ENCODE data around the gene PPP6R1.

The PPP6R1 gene

DNA sequence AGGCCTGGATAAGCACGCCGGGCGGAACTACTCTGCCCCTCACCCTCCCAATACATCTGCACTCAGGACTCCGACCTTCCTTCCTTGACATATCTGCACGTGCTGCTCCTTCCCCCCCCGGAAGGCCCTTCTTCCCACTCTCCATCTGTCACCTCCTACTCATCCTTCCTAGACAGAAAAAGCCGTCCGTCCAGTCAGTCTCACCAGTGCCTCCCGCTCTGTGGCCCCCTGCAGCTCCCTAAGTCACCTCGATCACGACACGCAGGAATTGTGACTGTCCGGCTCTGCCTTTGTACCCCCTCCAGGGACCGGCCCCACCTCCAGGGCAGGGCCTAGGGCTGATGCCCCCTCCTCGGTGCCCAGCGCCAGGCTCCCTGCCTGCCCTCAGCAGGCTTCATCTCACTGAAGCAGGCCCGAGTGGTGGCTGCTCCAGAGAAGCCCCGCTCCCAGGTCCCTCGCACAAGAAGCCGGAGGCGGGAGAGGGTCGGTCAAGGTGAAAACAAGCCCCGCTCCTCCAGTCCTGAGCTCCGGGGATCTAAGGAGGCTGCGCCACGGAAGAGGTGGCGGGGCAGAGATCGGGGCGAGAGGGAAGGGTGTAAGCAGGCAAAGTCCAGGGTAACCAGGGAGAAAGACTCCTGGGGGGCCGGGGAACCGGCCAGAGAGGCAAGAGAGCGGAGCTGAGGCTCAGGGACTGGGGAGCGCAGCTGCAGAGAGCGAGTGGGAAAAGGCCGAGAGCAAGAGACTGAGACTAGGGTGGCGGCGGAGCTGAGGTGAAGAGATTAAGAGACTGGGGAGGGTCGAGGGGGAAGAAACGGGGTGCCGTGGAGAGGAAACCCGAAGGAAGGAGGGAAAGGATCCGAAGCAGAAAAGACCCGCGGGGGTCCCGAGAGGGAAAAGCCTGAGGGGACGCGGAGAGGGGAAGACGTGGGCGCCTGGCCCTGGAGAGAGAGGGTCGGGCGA lies 1.1 kb downstream of the PPP6R1 start:
- DNase-seq = peak; percentile 33

DNA sequence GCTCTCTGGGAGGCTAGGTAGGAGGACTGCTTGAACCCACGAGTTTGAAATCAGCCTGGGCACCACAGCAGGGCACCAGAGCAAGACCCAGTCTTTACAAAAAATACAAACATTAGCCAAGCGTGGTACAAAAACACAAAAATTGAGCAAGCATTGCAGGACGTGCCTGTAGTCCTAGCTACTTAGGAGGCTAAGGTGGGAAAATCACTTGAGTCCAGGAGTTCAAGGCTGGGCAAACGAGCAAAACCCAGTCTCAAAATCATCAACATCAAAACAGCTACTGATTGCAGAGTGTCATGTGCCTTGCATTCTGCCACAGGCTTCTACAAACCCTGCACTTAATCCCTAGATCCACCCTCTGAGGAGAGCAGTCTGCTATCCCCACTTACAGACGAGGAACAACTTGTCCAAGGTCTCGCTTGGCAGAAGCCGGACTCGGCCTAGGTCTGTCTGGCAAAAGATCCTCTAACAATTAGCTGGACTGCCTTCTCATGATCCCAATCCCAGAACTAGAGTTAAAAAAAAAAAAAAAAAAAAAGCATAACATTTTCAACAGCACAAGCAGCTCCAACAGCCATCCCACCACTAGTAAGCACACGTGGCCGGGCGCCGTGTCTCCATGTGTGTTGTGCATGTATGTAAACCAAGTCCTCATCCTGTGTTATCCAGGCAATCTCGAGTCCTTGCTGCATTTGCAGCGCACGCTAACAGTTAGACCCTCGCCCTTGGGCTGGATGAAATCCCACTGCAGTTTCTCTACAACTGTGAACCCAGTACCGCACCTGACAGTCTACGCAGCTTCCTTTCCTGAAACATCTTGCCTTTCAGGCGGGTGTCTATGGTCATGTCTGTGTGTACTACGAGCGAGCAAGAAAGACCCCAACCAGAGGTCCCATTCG lies 2.0 kb downstream of the PPP6R1 start:
- no peak for DNase-seq

DNA sequence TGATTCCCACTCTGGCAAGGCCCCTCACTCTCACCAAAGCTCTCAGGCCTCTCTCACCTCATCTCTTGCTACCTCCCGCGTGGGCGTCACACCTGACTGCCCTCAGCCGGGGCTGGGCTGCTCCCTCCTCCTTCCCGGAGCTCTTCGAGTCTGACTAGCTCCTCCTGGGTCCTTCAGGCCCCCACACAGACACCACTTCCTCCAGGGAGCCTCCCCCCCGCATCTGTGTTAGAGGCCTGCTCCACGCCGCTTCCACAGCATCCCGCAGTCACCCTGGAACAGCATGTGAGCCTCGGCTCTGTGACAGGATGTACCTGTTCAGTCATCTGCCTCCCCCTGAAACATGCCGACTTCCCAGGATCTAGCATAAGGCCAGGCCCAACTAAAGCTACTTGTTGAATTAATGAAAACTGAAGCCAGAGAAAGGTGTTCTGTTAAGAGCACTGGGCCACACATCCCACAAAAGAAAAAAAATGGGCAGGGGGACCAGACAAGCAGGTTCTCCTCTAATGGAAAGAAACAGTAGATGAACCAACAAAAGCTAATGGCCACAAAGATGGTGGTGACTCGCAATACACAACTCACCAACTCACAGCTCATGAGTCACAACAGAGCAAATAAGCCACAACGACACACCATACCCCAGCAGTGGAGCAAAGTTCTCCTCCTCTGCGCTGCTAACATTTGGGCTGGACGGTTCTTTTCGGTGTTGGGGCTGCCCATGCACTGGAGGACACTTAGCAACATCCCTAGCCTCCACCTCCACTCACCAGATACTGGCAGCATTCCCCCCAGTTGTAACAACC lies 3.0 kb downstream of the PPP6R1 start:
- DNase-seq = no peak

DNA sequence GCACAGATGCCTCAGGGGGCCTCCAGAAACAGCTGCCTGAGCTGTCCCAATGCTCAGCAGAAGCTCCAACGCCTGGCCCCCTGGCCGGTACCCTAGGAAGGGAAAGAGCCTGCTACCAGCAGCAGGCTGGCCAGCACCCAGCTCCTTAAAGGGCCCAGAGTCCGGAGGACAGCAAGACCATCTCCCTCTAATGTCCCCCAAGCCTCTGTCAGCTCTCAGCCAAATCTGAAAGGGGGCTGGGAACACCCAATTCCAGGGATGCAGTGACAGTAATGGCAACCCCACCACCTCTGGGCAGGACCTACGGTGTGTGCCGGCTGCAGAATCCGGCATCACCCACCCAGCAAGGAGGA lies 4.2 kb downstream of the PPP6R1 start:
- DNase-seq = no peak

DNA sequence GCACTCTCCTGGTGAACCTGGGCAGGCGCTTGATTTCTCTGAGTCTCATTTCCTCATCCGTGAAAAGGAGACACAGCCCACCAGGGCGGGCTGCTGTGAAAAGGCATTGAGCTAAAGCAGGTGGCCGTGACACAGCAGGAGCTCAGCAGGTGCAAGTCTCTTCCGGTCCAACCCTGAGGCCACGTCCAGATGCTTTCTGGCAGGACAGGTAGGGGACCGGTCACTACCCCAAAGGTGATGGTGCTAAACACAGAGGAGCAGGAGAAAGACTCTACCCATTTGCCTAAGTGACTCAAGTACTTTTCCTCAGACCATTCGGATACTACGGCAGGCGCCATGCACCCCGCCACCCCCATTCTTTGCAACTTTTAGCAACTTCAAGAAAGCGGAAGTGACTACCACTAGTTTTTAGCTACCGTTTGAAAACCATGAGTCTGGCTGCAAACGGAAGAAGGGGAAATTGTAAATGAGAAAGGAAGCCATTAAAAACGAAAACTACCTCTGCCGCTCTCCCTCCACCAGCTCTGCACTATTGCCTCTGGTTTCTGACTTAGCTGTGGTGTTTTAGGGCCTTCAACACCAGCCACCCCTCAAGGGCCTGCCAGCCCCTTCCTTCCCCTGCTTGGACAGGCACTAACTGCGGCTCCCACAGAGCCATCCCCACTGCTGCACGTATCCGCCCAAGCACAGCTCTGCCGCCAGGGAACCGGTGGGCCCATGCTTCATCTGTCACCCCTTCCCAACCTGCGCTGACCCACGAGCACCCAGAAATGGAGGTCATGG lies 4.8 kb downstream of the PPP6R1 start:
- peak; percentile 73 for DNase-seq

DNA sequence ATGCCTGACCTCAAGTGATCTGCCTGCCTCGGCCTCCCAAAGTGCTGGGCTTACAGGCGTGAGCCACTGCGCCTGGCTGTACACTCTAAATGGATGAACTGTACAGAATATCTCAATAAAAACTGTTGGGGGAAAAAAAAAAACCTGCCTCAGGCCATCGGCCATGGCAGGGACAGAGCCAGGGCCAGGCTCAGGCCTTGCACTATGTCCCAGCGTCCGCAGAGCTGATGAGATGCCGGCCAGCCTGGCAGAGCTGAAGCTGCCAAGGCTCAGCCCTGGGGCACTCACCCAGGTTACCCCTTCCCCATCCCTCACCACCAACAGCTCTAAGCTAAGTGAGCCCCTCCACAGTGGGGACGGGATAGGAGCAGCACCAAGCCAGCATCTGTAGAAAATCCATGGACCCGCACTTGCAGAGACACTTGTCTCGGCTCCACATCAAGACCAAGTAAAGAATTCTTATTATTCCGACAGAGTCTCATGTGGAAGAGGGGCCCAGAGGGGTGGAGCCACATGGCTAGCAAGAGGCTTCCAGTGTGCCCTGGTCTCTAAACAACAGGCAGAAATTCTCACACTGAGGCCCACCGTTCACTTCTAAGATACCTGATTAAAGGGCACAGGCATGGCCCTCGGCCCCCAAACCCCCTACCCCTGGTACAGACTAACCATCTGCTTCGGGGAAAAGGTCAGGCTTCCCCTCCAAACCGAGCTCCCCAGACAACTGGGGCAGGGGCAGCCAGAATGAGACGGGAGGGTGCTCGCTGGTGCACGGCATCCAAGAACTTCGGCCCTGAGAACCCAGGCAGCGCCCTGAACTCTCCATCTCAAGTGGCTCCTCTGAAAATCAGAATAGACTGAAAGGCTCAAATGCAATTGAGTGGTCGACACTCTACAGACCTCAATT lies 5.8 kb downstream of the PPP6R1 start:
- peak; percentile 36 for DNase-seq

DNA sequence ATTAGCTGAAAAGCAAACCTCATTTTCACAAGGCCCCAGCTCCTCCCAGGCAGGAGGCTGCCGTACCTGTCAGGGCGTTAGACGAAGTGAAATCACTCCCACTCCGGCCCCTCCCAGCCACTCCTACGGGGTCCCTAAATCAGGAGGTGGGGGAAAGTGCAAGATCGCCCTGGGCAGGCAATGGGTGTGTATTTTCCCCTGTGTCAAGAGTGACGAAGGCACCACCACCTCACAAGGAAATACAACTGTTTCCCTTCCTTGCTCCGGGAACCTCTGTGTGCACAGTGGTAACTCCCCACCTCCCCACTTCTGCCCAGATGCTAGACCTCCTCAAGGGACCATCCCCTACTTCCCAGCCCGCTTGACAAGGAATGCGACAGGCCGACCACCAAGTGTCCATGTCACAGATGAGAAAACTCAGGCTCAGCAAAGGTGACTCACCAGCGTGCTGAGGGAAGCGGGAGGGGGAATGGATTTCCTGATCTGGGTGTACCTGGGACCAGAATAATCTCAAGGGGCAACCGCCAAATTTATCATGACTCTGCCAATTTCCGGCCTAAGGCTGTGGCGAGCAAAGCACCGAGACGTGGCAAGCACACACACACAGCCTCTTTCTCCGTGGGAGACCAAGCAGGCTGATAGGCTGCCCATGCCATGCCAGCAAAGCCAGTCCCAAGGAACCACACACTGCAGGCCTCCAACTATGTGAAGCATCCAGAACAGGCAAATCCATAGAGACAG lies 7.3 kb downstream of the PPP6R1 start:
- DNase-seq = no peak

DNA sequence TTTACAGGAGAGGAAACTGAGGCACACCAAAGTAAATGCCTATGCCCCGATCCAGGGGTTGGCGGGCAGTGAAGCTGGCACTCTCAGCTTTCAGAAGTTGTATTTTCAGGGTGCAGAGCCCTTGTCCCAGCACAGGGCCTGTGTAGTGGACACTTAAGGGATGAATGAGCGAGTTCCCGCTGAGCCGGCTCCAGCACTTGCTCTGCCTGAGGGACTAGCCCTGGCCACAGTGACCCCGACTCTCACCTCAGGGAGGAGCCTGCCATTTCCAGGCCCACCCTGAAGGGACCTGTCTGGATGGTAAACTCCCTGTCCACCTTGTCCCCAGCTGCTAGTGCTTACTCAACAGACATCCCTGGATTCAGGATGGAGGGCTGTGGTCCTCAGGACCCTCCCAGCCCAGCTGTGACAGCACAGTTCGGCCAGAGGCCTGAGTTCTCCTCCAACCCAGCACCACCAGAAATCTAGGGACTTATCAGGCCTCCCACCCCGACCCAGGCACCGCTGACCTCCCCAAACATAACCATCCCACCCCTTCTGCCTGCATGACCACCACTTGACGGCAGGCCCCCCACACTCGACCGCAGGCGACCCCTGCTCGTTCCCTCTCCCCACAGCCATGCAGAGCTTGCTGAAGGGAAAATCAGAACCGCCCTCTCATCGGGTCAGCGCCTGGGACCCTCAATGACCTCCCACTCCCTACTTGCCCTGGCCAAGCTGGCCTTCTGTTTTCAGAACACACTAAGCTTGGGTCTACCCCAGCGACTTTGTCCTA lies 8.4 kb downstream of the PPP6R1 start:
- DNase-seq = no peak

DNA sequence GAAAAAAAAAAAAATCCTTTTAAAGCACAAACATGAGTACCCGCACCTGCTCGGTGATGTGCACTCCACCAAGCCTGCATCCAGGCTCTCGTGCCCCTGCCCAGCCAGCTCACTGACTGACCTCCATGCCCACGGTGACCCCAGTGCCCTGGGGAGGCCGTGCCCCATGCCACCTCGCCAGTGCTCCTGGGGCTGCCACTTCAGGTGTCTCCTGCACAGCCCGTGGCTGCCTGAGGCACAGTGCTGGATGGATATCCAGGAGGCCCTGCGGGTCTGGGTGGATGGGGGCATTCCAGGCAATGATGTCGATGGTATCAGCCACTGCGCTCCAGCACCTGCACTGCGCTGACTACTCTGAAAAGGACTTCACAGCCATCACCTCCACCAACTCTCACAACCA lies 9.0 kb downstream of the PPP6R1 start:
- no peak for DNase-seq

DNA sequence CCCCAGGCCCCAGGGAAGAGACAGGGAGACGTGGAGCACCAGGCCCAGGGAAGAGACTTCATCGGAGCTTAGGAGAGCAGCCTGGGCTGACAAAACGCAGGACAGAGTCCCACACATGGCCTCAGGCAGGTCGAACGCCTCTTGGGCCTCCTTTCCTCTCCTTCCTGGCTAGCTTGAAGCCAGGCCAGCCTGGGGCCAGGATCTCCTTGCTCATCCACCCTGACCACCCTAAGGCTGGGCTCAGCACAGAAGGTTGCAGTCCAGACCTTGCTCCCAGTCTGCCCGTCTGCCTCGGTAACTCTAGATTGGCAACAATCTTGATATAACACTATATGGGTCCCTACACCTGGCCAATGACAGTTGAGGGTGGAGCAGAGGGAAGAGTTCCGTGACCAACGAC lies 10.1 kb downstream of the PPP6R1 start:
- DNase-seq = no peak

DNA sequence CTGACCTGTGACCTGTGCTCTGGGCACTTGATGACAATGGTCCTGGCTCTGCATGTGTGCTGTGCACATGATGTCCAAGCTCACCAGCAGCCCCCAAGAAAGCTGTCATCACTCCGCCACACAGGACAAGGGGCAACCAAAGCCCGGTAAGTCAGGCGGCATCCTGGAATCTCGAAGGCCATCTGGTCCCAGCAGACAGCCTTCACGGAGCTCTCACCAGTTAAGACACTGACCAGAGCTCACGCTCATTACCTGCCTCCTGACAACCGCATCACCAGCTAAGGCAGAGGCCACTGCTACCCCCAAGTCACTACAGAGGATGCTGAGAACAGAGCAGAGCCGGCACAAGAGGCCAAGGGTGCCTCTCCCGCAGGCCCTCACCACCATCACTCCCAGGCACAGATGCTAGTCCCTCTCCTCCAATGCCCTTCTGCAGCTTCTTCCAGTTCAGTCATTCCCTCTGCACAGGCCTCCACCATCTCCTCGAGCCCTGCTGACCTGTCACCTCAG lies 10.6 kb downstream of the PPP6R1 start:
- no peak for DNase-seq

DNA sequence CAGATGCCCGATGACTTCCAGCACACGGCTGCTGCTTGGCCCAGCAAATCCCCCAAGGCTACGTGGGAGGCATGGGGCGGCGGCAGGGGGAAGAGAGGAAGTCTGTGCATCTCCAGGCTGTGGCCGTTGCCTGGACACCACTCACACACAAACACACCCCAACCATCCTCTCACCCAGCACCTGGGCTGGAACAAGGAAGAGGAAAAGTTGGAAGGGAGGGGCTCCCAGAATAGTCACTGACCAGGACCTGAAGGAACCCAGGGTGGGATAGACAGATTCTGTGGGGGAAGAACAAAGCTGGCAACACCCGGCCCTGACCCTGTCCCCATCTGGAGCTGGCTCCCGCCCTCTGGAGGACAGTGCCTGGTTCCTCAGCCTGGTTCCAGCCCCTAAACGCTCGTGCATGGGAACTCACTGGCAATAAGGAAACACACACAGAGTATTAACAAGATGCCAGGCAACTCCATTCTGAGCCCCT lies 11.2 kb downstream of the PPP6R1 start:
- no peak for DNase-seq

DNA sequence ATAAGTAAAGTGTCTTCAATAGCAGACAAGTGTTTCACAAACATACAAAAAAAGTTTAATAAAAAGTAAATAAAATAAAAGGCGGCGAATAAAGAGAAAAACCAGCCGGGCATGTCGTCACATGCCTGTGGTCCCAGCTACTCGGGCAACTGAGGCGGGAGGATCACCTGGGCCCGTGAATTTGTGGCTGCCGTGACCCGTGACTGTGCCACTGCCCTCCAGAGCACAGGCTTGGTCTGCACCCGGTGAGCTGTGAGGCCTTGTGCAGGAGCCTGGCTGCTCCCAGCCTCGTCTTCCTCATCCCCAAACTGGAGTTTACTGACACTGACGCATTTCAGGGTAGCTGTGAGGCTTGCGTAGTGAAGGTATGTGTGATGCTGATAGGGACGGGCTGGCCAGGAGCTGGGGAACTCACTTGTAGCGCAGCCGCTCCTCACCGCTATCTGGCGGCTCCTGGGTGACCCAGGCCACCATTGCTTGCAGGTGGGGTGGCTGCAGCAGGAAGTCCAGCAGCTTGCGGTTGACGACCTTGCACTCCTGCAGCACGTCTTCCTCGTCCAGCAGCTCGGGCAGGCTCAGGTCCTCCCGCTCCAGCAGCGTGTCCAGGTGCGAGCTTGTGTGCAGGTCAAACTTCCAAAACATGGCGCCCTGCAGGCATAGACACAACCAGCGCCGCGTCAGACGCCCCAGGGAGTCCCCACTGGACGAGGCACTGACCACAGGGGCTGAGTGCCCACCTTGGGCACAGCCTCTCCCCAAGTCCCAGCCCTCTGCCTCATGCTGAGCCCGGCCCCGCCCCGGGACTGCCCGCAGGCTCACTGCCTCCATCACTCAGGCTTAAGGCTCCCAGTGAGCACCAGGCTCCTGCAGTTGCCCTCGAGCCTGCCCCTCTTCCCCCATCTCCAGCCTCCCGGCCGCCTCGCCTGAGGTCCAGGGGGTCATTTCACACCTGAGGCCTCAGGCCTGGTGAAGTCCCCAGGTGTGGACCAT lies 12.1 kb downstream of the PPP6R1 start:
- no peak for DNase-seq

DNA sequence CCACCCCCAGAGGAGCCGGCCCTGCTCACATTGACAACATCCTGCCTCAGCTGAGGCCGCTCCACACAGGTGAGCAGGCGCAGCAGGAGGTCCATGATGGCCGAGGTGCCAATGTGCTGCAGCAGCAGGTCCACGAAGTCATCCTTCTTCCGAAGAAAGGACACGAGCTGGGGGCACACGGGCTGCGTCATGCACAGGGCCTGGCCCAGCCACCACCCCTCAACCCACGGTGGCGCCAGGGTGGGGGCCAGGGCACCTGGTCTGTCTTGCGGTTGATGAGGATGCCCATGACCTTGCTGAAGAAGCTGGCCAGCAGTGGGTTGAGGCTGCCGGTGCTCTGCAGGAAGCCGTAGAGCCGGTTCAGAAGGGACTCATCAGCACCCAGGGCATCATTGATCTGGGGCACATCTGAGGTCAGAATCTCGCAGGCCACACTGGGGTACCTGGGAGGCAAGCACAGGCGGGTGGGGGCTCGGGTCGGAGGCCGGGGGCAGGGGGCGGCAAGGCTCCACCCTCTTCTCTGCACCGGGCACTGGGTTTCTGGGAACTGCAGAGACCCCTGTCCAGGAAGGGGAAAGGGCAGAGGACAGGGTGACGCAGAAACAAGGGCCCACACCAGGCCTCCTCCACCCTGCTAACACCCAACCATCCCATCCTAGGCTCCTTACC lies 13.4 kb downstream of the PPP6R1 start:
- no peak for DNase-seq

DNA sequence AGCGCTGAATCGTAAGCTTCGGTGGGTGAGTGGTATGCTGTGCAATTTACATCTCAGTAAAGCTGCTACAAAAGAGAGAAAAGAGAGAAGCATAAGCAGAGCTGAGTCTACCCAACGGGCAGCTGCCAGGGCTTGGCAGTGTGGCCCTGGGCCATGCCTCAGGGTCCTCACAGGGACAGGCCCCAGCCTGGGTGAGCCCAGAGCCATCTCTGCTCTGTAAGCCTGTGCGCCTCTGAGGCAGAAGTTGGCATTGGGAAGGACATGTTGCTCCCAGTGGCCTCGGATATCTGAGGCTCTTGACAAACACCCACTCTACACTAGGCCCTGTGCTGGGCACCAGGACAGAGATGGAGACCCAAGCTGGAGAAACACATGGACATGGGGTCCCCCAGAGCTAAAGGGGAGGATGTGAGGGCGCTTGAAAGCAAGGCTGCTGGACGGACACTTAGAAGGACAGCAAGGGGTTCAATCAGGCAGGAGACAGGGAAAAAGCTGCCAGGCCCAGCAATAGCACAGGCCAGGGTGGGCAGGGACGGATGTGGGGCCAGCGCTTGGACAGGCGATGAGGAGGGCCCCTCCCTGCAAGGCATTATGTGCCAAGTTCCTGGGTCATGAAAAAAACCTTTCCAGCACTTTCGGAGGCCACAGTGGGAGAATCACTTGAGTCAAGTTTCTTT lies 14.7 kb downstream of the PPP6R1 start:
- DNase-seq = no peak

DNA sequence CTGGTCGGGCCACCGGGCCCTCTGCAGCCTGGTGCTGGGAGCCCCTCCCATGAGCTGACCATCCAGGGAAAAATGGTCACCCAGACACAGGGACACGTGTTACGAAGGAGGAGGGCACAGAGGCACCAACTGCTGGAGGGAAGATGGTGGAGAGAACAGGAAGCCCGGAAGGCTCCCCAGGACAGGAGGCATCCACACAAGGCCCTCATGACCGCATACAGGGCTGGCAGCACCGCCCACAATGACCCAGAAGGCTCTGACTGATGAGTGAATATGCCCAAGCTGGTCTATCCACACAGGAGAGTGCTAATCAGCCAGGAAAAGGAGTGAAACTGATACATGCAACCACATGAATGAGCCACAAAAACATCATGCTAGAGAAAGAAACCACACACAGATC lies 16.3 kb downstream of the PPP6R1 start:
- no peak for DNase-seq
